ENCODE measurements around the gene TMC5. TPM values are rescaled to one million over a fixed set of nuclear protein-coding genes. Genes with fewer than 3 reads are reported as not detected.

TMC5 gene
- total RNA-seq, 2 donors from 2014 or later = 1.3 to 2.2 TPM

GRCh38 chr16:19507867-19508266 is 90.2 kb downstream of the TMC5 start:
- H3K4me3 Mint-ChIP-seq = no peak overlapping the region
- H3K27ac ChIP-seq (ENCODE audit: low read depth, low read length) = no peak overlapping the region
- TF ChIP-seq, protein P1, sequence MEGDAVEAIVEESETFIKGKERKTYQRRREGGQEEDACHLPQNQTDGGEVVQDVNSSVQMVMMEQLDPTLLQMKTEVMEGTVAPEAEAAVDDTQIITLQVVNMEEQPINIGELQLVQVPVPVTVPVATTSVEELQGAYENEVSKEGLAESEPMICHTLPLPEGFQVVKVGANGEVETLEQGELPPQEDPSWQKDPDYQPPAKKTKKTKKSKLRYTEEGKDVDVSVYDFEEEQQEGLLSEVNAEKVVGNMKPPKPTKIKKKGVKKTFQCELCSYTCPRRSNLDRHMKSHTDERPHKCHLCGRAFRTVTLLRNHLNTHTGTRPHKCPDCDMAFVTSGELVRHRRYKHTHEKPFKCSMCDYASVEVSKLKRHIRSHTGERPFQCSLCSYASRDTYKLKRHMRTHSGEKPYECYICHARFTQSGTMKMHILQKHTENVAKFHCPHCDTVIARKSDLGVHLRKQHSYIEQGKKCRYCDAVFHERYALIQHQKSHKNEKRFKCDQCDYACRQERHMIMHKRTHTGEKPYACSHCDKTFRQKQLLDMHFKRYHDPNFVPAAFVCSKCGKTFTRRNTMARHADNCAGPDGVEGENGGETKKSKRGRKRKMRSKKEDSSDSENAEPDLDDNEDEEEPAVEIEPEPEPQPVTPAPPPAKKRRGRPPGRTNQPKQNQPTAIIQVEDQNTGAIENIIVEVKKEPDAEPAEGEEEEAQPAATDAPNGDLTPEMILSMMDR (conservative IDR thresholded peaks at IDR 0.05) = no peak
- no peaks in the 10 kb centered on the region for H3K9me3 ChIP-seq (ENCODE audit: control insufficient read depth, low read length)
- H3K9me3 Mint-ChIP-seq = no peaks in the 10 kb centered on the region
- H3K9ac ChIP-seq (ENCODE audit: extremely low read depth, low read length, poor library complexity, severe bottlenecking) = no peak overlapping the region
- no peaks in the 10 kb centered on the region for H3K4me1 ChIP-seq (ENCODE audit: control insufficient read depth, insufficient read depth, low read length)
- 97 to 100% methylated on average over 1 to 2 of the region's 2 CpGs for WGBS, 2 experiments (ENCODE audit: insufficient coverage in 1 of 2, insufficient read length in 1 of 2)
- H3K36me3 Mint-ChIP-seq (ENCODE audit: low read depth) = peaks cover 78% of the 10 kb centered on the region
- no peaks in the 10 kb centered on the region for H3K27me3 Mint-ChIP-seq (ENCODE audit: insufficient read depth)
- H3K4me1 Mint-ChIP-seq = no peaks in the 10 kb centered on the region
- DNase-seq = no peak
- H3K4me3 ChIP-seq (ENCODE audit: low read length) = no peak overlapping the region
- no peaks in the 10 kb centered on the region for H3K27me3 ChIP-seq (ENCODE audit: control insufficient read depth, insufficient read depth, low read length, poor library complexity, severe bottlenecking)
- H3K36me3 ChIP-seq (ENCODE audit: control insufficient read depth, insufficient read depth, low read length) = peaks cover 90% of the 10 kb centered on the region
- H3K27ac Mint-ChIP-seq = no peak overlapping the region

- Histone ChIP-seq H3K9ac (ENCODE audit: extremely low read depth, low read length, poor library complexity, severe bottlenecking) (no peak overlapping the region), H3K4me3 (ENCODE audit: low read length) (no peak overlapping the region), H3K27ac (ENCODE audit: low read depth, low read length) (no peak overlapping the region), H3K9me3 (ENCODE audit: control insufficient read depth, low read length) (no peaks in the 10 kb centered on the region), H3K36me3 (ENCODE audit: control insufficient read depth, insufficient read depth, low read length) (peaks cover 95% of the 10 kb centered on the region), H3K4me1 (ENCODE audit: control insufficient read depth, insufficient read depth, low read length) (no peaks in the 10 kb centered on the region), H3K27me3 (ENCODE audit: control insufficient read depth, insufficient read depth, low read length, poor library complexity, severe bottlenecking) (no peaks in the 10 kb centered on the region)
- no peaks in the 10 kb centered on the region for H3K4me1 Mint-ChIP-seq
- H3K27me3 Mint-ChIP-seq (ENCODE audit: insufficient read depth) = no peaks in the 10 kb centered on the region
- peaks cover 2% of the 10 kb centered on the region for H3K9me3 Mint-ChIP-seq
- peaks cover 72% of the 10 kb centered on the region for H3K36me3 Mint-ChIP-seq (ENCODE audit: low read depth)
- DNase-seq = no peak
- H3K4me3 Mint-ChIP-seq = no peak overlapping the region
- TF ChIP-seq, protein P1 (conservative IDR thresholded peaks at IDR 0.05) = no peak
- H3K27ac Mint-ChIP-seq = no peak overlapping the region
Observed at GRCh38 chr16:19512297-19512696, 94.6 kb downstream of the TMC5 start.

- Mint-ChIP-seq H3K36me3 (ENCODE audit: low read depth) (peaks cover 69% of the 10 kb centered on the region), H3K27me3 (ENCODE audit: insufficient read depth) (no peaks in the 10 kb centered on the region)
- DNase-seq = no peak
Observed at GRCh38 chr16:19513377-19514053, 95.8 kb downstream of the TMC5 start.

More at GRCh38 chr16:19513377-19514053, 95.8 kb downstream of the TMC5 start:
- 84 to 100% methylated on average over 1 to 3 of the region's 4 CpGs for WGBS, 2 experiments (ENCODE audit: insufficient coverage in 1 of 2, insufficient read length in 1 of 2)
- H3K4me3 Mint-ChIP-seq = no peak overlapping the region
- H3K36me3 ChIP-seq (ENCODE audit: control insufficient read depth, insufficient read depth, low read length) = peaks cover 90% of the 10 kb centered on the region
- no peaks in the 10 kb centered on the region for H3K27me3 ChIP-seq (ENCODE audit: control insufficient read depth, insufficient read depth, low read length, poor library complexity, severe bottlenecking)
- H3K4me1 Mint-ChIP-seq = peaks cover 1% of the 10 kb centered on the region
- H3K27ac Mint-ChIP-seq = no peak overlapping the region
- H3K9me3 ChIP-seq (ENCODE audit: control insufficient read depth, low read length) = no peaks in the 10 kb centered on the region
- H3K4me1 ChIP-seq (ENCODE audit: control insufficient read depth, insufficient read depth, low read length) = no peaks in the 10 kb centered on the region
- peaks cover 2% of the 10 kb centered on the region for H3K9me3 Mint-ChIP-seq
- no peak overlapping the region for H3K27ac ChIP-seq (ENCODE audit: low read depth, low read length)
- H3K4me3 ChIP-seq (ENCODE audit: low read length) = no peak overlapping the region
- no peak overlapping the region for H3K9ac ChIP-seq (ENCODE audit: extremely low read depth, low read length, poor library complexity, severe bottlenecking)
- TF ChIP-seq, protein P1 (conservative IDR thresholded peaks at IDR 0.05) = no peak

Measured in endodermal cell (in vitro differentiated cells).